ENCODE results near the gene HOXD8.

DNA sequence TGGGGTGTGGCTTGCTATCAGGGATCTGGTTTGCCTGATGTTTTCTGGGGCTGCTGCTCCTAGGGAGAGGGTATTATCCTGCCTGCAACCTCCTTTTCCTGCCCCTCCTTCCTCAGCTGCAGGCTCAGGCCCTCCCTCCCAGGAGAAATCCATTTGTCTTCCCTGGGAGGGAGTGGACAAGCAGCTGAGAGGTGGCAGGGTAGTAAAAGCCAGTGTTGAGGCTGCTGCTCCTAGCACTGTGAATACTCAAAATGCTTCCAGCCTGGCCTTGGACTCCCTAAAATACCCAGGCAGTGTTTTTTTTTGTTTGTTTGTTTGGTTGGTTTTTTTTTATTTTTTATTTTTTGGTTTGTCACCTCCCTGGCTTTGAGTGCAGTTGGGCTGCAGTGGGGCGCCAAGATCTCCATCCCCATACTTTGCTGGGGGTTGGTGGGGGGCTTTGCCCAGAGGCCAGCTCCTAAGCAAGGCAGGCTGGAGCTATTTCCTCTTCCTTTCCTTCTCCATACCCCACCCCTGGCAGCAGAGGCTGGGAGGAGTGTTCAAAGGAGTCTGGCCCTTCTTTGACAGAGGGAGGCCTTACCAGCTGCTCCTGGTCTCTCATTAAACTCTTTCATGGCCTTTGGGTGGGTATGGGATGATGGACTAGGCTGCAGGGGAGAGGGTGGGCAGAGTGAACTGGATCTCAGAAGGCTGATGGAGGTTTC, 41.2 kb downstream of the HOXD8 start:
- no peak for TF ChIP-seq EZH2phosphoT487 (IDR thresholded peaks at IDR 0.05; ENCODE audit: borderline replicate concordance, low read depth)
- no peak for TF ChIP-seq FOSL2 (IDR thresholded peaks at IDR 0.05; ENCODE audit: borderline replicate concordance, low read depth)
- TF ChIP-seq, protein P1, sequence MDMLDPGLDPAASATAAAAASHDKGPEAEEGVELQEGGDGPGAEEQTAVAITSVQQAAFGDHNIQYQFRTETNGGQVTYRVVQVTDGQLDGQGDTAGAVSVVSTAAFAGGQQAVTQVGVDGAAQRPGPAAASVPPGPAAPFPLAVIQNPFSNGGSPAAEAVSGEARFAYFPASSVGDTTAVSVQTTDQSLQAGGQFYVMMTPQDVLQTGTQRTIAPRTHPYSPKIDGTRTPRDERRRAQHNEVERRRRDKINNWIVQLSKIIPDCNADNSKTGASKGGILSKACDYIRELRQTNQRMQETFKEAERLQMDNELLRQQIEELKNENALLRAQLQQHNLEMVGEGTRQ (IDR thresholded peaks at IDR 0.05; ENCODE audit: borderline replicate concordance, low read depth, low read length), result no peak
- TF ChIP-seq, protein P2, sequence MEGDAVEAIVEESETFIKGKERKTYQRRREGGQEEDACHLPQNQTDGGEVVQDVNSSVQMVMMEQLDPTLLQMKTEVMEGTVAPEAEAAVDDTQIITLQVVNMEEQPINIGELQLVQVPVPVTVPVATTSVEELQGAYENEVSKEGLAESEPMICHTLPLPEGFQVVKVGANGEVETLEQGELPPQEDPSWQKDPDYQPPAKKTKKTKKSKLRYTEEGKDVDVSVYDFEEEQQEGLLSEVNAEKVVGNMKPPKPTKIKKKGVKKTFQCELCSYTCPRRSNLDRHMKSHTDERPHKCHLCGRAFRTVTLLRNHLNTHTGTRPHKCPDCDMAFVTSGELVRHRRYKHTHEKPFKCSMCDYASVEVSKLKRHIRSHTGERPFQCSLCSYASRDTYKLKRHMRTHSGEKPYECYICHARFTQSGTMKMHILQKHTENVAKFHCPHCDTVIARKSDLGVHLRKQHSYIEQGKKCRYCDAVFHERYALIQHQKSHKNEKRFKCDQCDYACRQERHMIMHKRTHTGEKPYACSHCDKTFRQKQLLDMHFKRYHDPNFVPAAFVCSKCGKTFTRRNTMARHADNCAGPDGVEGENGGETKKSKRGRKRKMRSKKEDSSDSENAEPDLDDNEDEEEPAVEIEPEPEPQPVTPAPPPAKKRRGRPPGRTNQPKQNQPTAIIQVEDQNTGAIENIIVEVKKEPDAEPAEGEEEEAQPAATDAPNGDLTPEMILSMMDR (IDR thresholded peaks at IDR 0.05), result no peak
- TF ChIP-seq GABPA (IDR thresholded peaks at IDR 0.05; ENCODE audit: low read depth), result no peak
- TF ChIP-seq RAD21 (IDR thresholded peaks at IDR 0.05; ENCODE audit: low read length), result no peak
- no peak for TF ChIP-seq TCF12 (IDR thresholded peaks at IDR 0.05)

All from SK-N-SH (cell line).